GM12873 (cell line): ENCODE results near the gene TMEM14B.

Experiments used
- TF ChIP-seq, protein P1 (sequence below): IDR thresholded peaks from 2 replicates; pipeline ENCODE4 v1.5.1; 2012; ENCODE audit warnings: low read depth, mild to moderate bottlenecking, moderate library complexity, low read length, control low read depth; ENCODE audit not compliant: insufficient read depth; ENCODE audit errors: missing control alignments

The TMEM14B gene

DNA sequence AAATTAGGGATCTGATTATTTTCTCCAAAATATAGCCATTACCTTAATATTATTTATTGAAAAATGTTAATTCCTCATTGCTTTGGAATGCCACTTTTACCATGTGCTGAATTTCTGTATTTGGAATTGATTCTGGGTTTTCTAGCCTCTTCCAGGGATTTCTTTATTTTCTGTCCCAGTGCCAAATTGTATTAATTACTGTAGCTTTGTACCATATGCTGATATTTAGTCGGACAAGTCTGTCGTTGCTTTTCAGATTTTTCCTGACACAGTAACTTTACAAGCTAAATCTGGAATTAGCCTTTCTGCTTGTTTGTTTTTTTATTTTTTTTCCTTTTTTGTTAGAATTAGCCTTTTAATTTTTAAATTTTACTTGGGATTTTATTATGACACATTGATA, 10.9 kb upstream of the TMEM14B start:
- TF ChIP-seq, protein P1, sequence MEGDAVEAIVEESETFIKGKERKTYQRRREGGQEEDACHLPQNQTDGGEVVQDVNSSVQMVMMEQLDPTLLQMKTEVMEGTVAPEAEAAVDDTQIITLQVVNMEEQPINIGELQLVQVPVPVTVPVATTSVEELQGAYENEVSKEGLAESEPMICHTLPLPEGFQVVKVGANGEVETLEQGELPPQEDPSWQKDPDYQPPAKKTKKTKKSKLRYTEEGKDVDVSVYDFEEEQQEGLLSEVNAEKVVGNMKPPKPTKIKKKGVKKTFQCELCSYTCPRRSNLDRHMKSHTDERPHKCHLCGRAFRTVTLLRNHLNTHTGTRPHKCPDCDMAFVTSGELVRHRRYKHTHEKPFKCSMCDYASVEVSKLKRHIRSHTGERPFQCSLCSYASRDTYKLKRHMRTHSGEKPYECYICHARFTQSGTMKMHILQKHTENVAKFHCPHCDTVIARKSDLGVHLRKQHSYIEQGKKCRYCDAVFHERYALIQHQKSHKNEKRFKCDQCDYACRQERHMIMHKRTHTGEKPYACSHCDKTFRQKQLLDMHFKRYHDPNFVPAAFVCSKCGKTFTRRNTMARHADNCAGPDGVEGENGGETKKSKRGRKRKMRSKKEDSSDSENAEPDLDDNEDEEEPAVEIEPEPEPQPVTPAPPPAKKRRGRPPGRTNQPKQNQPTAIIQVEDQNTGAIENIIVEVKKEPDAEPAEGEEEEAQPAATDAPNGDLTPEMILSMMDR = no peak

DNA sequence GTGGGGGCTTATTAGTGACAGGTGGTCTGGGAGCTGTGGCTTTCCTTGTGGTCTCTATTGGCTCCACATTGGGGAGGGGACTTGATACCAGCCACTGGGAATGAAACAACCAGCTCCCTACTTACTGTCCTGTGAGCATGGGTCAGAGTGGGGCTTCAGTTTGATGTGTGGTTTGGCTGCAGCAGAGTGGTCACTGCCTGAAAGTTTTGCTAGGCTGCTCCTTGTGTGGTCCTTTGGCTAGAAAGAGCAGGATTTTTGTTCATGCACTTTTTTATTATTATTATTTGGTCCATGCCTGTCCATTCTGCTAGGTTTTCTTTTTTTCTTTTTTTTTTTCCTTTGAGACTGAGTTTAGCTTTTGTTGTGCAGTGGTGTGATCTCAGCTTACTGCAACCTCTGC, 7.5 kb upstream of the TMEM14B start:
- TF ChIP-seq, protein P1 = no peak

DNA sequence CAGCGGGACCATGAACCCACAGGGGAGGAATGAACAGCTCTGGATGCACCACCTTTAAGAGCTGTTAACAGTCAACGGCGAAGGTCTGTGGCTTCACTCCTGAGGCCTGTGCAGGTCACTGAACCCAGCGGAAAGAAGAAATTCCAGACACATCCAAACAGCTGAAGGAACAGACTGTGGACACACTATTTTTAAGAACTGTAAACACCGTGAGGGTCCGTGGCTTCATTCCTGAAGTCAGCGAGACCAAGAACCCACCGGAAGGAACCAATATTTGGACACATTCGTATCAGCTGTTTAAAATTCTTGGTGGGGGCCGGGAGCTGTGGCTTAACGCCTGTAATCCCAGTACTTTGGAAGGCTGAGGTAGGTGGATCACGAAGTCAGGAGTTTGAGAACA, 5.4 kb upstream of the TMEM14B start:
- TF ChIP-seq, protein P1 = no peak

DNA sequence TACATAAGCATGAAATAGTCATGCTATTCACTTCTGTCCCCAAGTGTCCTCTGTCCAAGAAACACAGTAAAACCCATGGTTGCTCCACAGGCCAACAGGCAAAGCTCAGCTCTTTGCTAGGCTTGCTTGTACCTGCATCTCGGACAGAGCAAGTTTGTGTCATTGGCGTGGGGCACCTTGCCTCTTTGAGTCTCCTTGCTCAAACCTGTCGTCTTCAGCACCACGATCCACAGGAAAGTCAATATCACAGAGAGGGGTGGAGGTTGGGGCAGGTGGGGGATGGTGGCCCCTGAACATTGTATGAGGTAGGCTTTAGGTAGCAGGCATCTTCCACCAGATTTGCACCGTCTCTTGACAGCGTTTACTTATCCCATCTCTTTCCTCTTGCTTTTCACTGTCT, 4.1 kb upstream of the TMEM14B start:
- TF ChIP-seq, protein P1 = no peak

DNA sequence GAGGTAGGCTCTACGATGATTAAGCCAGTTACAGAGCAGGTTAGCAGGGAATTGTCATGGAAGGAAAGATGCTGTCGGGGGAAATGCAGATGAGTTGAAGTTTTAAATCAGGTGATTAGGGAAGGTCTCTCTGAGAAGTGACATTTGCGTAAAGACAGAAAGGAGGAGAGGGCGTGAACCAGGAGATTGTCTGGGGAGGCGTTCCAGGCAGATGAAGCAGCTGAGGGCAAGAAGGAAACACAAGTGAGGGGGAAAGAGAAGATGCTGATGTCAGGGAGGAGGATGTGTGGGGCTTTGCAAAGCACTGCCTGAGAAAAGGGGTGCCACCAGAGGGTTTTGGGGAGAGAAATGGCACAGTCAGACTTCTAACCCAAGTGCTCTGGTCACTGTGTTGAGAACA, 2.5 kb upstream of the TMEM14B start:
- TF ChIP-seq, protein P1 = no peak

DNA sequence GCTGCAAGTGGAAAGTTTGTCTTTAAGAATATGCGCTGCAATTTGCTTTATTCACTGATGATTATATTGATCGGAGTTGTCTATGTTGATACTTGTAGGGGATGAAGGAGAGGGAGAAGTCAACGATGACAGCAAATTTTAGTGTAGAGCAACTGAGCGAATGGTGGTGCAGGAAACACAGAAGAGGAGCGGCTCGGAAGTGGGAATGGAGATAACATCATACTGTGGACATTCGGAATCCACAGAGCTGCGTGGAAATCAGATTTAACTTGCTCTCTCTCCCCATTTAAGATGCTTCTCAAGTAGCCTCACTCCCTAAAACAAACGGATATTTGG, 722 bp upstream of the TMEM14B start:
- TF ChIP-seq, protein P1 = no peak

DNA sequence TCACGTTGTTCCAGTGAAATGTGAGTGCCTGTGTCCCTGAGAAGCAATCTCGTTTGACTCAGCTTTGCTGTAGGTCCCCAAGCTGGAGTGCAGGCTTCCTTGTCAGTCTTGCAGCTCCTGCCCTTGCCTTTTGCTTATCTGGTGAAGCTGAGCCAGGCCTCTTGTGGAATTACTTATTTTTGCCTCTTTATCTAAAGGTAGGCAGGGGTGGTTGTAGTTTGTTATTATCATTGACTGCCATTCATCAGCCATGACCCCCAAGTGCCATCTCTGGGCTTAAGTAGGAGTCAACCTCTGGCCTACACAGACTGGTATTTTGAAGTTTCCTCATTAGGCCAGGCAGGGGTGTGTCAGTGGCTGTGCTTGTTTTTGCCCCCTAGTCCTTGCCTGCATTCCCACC, 2.1 kb downstream of the TMEM14B start:
- TF ChIP-seq, protein P1 = no peak

DNA sequence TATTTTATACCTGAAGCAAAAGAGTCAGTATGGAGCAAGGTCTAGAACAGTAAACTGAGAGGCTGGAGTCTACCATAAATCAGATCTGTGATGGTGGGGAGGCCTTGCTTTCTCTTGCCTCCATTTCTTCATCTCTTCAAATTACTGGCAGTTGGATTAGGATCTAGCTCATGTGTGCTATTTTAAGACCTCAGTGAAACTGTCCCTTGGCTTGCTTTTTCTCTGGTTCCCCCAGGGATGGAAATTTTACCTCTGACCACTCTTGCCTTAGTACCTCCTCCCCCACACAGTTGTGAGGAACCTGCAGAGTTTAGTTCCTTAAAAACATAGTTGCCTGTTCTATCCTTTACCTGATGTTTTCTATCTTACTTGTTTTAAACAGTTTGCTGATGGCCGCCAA, 8.5 kb downstream of the TMEM14B start:
- TF ChIP-seq, protein P1 = no peak
